Skeletal muscle cell (primary cell): ENCODE results near the gene LCA5L.

ENCODE experiments used
- DNase-seq: peaks from one replicate; pipeline ENCODE4 v3.0.0-alpha.2; 2010; ENCODE audit warnings: low read depth
- H3K4me3 ChIP-seq: 2 replicates; pipeline ENCODE4 v1.5.1; 2011; ENCODE audit warnings: low read depth, mild to moderate bottlenecking, control low read depth, low read length, moderate library complexity

The LCA5L gene

GRCh38 chr21:39445321-39446269, at the start of gene LCA5L:
LCA5L (minus strand) TSS chr21:39445778; CDS start chr21:39428493, 17,285 bp downstream.
- peak within 1 kb of the TSS; percentile 92 for H3K4me3 ChIP-seq
- DNase-seq: peak; percentile 65

GRCh38 chr21:39489380-39489924, 43.9 kb upstream of the LCA5L start:
- no peak for DNase-seq
- no peak overlapping the region for H3K4me3 ChIP-seq

- no peak for DNase-seq
- no peak overlapping the region for H3K4me3 ChIP-seq
Measured at GRCh38 chr21:39484711-39485276, 39.2 kb upstream of the LCA5L start.

- DNase-seq: no peak
- H3K4me3 ChIP-seq: no peak overlapping the region
Measured at GRCh38 chr21:39483917-39484316, 38.3 kb upstream of the LCA5L start.

GRCh38 chr21:39481886-39482285, 36.3 kb upstream of the LCA5L start:
- DNase-seq: no peak
- no peak overlapping the region for H3K4me3 ChIP-seq

- no peak for DNase-seq
- no peak overlapping the region for H3K4me3 ChIP-seq
Measured at GRCh38 chr21:39480271-39480670, 34.7 kb upstream of the LCA5L start.

- no peak overlapping the region for H3K4me3 ChIP-seq
- no peak for DNase-seq
Measured at GRCh38 chr21:39479814-39480182, 34.2 kb upstream of the LCA5L start.

- no peak for DNase-seq
Measured at GRCh38 chr21:39479164-39479813, 33.7 kb upstream of the LCA5L start.

GRCh38 chr21:39474611-39475010, 29.0 kb upstream of the LCA5L start:
- H3K4me3 ChIP-seq: no peak overlapping the region
- DNase-seq: no peak

More at GRCh38 chr21:39479164-39479813, 33.7 kb upstream of the LCA5L start:
- H3K4me3 ChIP-seq: no peak overlapping the region

- no peak for DNase-seq
- H3K4me3 ChIP-seq: no peak overlapping the region
Measured at GRCh38 chr21:39472786-39473185, 27.2 kb upstream of the LCA5L start.

GRCh38 chr21:39471598-39471997, 26.0 kb upstream of the LCA5L start:
- no peak for DNase-seq
- no peak overlapping the region for H3K4me3 ChIP-seq

- no peak overlapping the region for H3K4me3 ChIP-seq
- no peak for DNase-seq
Measured at GRCh38 chr21:39468559-39468958, 23.0 kb upstream of the LCA5L start.

- no peak for DNase-seq
- H3K4me3 ChIP-seq: no peak overlapping the region
Measured at GRCh38 chr21:39467746-39468145, 22.2 kb upstream of the LCA5L start.

- no peak for DNase-seq
- no peak overlapping the region for H3K4me3 ChIP-seq
Measured at GRCh38 chr21:39466584-39466983, 21.0 kb upstream of the LCA5L start.

GRCh38 chr21:39463308-39463707, 17.7 kb upstream of the LCA5L start:
- DNase-seq: no peak
- no peak overlapping the region for H3K4me3 ChIP-seq

GRCh38 chr21:39461419-39461818, 15.8 kb upstream of the LCA5L start:
- no peak overlapping the region for H3K4me3 ChIP-seq
- no peak for DNase-seq

- H3K4me3 ChIP-seq: no peak overlapping the region
- no peak for DNase-seq
Measured at GRCh38 chr21:39456665-39457064, 11.1 kb upstream of the LCA5L start.

GRCh38 chr21:39454949-39455668, 9.5 kb upstream of the LCA5L start:
- no peak overlapping the region for H3K4me3 ChIP-seq
- DNase-seq: no peak

GRCh38 chr21:39453571-39454179, 8.1 kb upstream of the LCA5L start:
- no peak for DNase-seq

More at GRCh38 chr21:39453571-39454179, 8.1 kb upstream of the LCA5L start:
- no peak overlapping the region for H3K4me3 ChIP-seq
